H54 (cell line): ENCODE results near the gene DDX49.
"Not testable (repeated sequence)": the region's sequence is repeated elsewhere in the genome, so short reads cannot be mapped to it uniquely, and the experiment has no call there.

ENCODE experiments used
- DNase-seq: peaks from one replicate; pipeline ENCODE4 v3.0.0; 2011; ENCODE audit warnings: low spot score, mixed read lengths; ENCODE audit not compliant: insufficient read length
- FAIRE-seq: peaks from 3 replicates; lab custom pipeline; 2011; peaks lifted over from hg19 to GRCh38; lab: Jason Lieb, UNC
- POLR2A ChIP-seq: IDR thresholded peaks from 2 replicates; pipeline ENCODE4 v1.6.1; 2011; ENCODE audit warnings: low read depth, mild to moderate bottlenecking, low read length

The DDX49 gene

GRCh38 chr19:18899624-18900560 lies 19.6 kb upstream of the DDX49 start:
- no peak for TF ChIP-seq POLR2A
- no peak for DNase-seq
- FAIRE-seq = no peak

GRCh38 chr19:18900700-18901481 lies 18.6 kb upstream of the DDX49 start:
- TF ChIP-seq POLR2A = no peak
- DNase-seq = no peak

GRCh38 chr19:18901491-18901890 lies 18.0 kb upstream of the DDX49 start:
- TF ChIP-seq POLR2A = no peak
- no peak for DNase-seq
- no peak for FAIRE-seq

More at GRCh38 chr19:18900700-18901481, 18.6 kb upstream of the DDX49 start:
- FAIRE-seq = no peak

GRCh38 chr19:18902519-18902918 lies 17.0 kb upstream of the DDX49 start:
- FAIRE-seq = not testable (repeated sequence)

GRCh38 chr19:18903156-18904037 lies 16.1 kb upstream of the DDX49 start:
- DNase-seq = no peak
- no peak for FAIRE-seq
- no peak for TF ChIP-seq POLR2A

More at GRCh38 chr19:18902519-18902918, 17.0 kb upstream of the DDX49 start:
- DNase-seq = not testable (repeated sequence)

GRCh38 chr19:18904334-18905057 lies 15.0 kb upstream of the DDX49 start:
- no peak for FAIRE-seq
- DNase-seq = no peak
- TF ChIP-seq POLR2A = no peak

- DNase-seq = no peak
- no peak for TF ChIP-seq POLR2A
- no peak for FAIRE-seq
Observed at GRCh38 chr19:18905058-18905456, 14.5 kb upstream of the DDX49 start.

- FAIRE-seq = no peak
- DNase-seq = no peak
- no peak for TF ChIP-seq POLR2A
Observed at GRCh38 chr19:18905513-18906236, 13.8 kb upstream of the DDX49 start.

- FAIRE-seq (no peak), DNase-seq (no peak)
- no peak for TF ChIP-seq POLR2A
Observed at GRCh38 chr19:18906605-18907519, 12.7 kb upstream of the DDX49 start.

GRCh38 chr19:18908917-18909619 lies 10.4 kb upstream of the DDX49 start:
- FAIRE-seq (no peak), DNase-seq (no peak)
- TF ChIP-seq POLR2A = no peak

- FAIRE-seq (no peak), DNase-seq (no peak)
- no peak for TF ChIP-seq POLR2A
Observed at GRCh38 chr19:18910010-18910409, 9.5 kb upstream of the DDX49 start.
